IMR-90 (cell line): ENCODE measurements around the gene FBXO31.

ENCODE experiments used
- CEBPB ChIP-seq: IDR thresholded peaks from 2 replicates; pipeline ENCODE4 v1.6.1; 2012; ENCODE audit warnings: low read depth, low read length, improper control_type of control experiment
- MAZ ChIP-seq: IDR thresholded peaks from 2 replicates; pipeline ENCODE4 v1.6.1; 2012; ENCODE audit warnings: low read depth, mild to moderate bottlenecking, low read length, improper control_type of control experiment, moderate library complexity, borderline replicate concordance
- MXI1 ChIP-seq: IDR thresholded peaks from 2 replicates; pipeline ENCODE4 v1.6.1; 2012; ENCODE audit warnings: low read depth, mild to moderate bottlenecking, low read length, moderate library complexity, borderline replicate concordance
- POLR2A ChIP-seq: IDR thresholded peaks from 2 replicates; pipeline ENCODE4 v1.6.1; 2012; ENCODE audit warnings: mild to moderate bottlenecking, low read depth, low read length
- RAD21 ChIP-seq: IDR thresholded peaks from 2 replicates; pipeline ENCODE4 v1.6.1; 2012; ENCODE audit warnings: low read length, improper control_type of control experiment
- SMC3 ChIP-seq: fragments of 150-350 bp; IDR thresholded peaks from 2 replicates; pipeline ENCODE4 v1.6.1; 2016; ENCODE audit warnings: low read depth, mild to moderate bottlenecking, antibody characterized with exemption, low read length, moderate library complexity
- TF ChIP-seq, protein P1 (sequence below): conservative IDR thresholded peaks from 2 replicates; pipeline ENCODE4 v1.5.1; 2012; ENCODE audit warnings: mild to moderate bottlenecking, low read depth, low read length, improper control_type of control experiment

DNA sequence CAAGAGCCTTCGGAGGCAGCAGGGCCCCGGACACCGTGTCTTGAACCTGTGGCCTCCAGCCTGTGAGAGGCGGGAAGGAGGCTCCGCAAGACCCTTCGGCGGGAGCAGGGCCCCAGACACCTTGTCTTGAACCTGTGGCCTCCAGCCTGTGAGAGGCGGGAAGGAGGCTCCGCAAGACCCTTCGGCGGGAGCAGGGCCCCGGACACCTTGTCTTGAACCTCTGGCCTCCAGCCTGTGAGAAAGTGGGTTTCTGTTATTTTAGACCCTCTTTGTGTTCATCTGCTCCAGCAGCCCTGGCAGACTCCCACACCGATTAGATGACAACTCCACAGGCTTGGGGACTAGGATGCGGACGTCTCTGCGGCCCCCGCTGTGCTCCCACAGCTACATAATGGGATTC is 30.0 kb downstream of the FBXO31 start:
- TF ChIP-seq RAD21 = no peak
- TF ChIP-seq, protein P1, sequence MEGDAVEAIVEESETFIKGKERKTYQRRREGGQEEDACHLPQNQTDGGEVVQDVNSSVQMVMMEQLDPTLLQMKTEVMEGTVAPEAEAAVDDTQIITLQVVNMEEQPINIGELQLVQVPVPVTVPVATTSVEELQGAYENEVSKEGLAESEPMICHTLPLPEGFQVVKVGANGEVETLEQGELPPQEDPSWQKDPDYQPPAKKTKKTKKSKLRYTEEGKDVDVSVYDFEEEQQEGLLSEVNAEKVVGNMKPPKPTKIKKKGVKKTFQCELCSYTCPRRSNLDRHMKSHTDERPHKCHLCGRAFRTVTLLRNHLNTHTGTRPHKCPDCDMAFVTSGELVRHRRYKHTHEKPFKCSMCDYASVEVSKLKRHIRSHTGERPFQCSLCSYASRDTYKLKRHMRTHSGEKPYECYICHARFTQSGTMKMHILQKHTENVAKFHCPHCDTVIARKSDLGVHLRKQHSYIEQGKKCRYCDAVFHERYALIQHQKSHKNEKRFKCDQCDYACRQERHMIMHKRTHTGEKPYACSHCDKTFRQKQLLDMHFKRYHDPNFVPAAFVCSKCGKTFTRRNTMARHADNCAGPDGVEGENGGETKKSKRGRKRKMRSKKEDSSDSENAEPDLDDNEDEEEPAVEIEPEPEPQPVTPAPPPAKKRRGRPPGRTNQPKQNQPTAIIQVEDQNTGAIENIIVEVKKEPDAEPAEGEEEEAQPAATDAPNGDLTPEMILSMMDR = no peak
- no peak for TF ChIP-seq MXI1
- TF ChIP-seq MAZ = no peak
- TF ChIP-seq CEBPB = no peak
- TF ChIP-seq POLR2A = no peak
- no peak for TF ChIP-seq SMC3
